ENCODE results near the gene ARL3. TPM values are rescaled to one million over a fixed set of nuclear protein-coding genes. Genes with fewer than 3 reads are reported as not detected.
A peak's percentile ranks its signal among the peaks of the same experiment; 100 is the strongest.
"Not testable (repeated sequence)": the region's sequence is repeated elsewhere in the genome, so short reads cannot be mapped to it uniquely, and the experiment has no call there.

The ARL3 gene
- 2.5 TPM for total RNA-seq

DNA sequence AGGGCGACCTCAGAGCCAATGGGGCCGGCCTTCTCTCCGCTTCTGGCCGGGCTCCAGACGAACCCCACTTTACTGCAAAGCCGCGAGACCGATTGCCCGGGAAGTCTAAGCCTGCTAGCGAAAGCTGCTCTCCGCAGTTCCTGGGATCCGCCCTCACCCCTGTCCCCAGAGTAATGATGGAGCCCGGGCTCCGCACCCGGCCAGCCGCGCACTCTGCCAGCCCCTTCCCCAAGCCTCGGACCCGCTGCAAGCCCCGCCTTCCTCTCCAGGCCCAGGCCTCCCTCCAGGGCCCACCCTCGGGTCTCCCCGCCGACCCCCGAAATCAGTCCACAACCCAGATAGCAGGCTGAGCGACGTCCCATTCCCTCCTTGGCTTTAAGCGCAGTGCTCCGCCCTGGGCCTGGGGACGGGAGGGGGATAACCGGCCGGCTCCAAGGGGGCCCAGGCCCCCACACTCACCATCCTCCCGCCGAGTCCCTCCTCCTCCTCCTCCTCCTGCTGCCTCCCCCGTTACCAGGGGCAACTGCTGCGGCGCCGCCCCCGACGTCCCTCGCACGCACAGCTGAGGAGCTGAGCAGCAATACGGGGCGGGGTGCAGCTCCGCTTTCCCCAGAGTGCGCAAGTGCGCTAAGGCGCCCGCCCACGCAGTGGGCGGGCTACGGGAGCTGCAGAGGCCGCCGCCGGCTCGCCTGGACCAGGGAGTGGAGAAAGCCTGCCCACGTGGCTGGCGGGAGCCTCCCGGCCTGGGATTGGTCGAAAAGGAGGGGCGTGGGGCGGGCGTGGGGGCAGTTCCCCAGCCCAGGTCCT is at the start of gene ARL3:
Gene ARL3, minus strand, starts transcription at position 584 of the 807 bp plus-strand sequence. Its CDS starts 122 bp downstream, at position 462.
- DNase-seq (ENCODE audit: low spot score) (peak; percentile 99), ATAC-seq (peak; percentile 89)

- DNase-seq (ENCODE audit: low spot score) (no peak), ATAC-seq (peak; percentile 9)
Measured at GRCh38 chr10:102763037-102763607, 48.9 kb upstream of the ARL3 start.

- no peak for DNase-seq (ENCODE audit: low spot score)
- peak; percentile 62 for ATAC-seq
Measured at GRCh38 chr10:102762401-102763015, 48.3 kb upstream of the ARL3 start.

DNA sequence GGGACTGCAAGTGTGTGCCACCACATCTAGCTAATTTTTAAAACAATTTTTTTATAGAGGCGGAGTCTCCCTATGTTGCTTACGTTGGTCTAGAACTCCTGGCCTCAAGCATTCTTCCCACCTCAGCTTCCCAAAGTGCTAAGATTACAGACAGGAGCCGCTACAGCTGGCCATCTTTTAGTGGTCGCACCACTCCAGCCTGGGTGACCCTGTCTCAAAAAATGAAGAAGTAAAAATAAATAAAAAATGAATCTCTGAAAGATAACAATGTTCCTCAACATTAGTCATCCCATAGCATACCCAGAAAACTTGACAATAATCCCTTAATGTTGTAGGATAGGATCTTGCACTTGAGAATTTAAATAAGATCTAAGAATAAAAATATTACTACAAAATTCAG is 47.8 kb upstream of the ARL3 start:
- DNase-seq (ENCODE audit: low spot score) = no peak
- ATAC-seq = no peak

DNA sequence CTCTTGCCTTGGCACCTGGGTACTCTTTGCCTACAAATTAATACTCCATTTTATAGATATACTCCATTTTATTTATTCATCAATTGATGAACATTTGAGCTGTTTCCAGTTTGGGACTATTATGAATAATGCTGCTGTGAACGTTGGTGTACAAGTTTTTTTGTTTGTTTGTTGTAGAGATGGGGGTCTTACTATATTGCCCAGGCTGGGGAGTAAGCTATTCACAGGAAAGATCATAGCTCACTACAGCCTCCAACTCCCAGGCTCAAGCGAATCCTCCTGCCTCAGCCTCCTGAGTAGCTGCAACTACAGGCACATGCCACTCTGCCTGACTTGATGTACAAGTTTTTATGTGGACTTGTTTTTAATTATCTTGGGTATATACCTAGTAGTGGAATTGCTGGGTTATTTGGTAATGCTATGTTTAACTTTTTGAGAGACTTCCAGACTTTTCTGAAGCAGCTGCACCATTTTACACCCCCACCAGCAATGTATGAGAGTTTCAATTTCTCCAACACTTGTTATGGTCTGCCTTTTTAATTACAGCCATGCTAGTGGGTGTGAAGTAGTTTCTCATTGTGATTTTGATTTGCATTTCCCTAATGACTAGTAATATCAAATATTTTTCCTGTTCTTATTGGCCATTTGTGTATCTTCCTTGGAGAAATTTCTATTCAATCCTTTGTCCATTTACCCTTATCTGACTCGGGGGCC is 45.5 kb upstream of the ARL3 start:
- DNase-seq (ENCODE audit: low spot score) = no peak
- ATAC-seq = no peak

GRCh38 chr10:102758933-102759262 is 44.7 kb upstream of the ARL3 start:
- DNase-seq (ENCODE audit: low spot score) = not testable (repeated sequence)

DNA sequence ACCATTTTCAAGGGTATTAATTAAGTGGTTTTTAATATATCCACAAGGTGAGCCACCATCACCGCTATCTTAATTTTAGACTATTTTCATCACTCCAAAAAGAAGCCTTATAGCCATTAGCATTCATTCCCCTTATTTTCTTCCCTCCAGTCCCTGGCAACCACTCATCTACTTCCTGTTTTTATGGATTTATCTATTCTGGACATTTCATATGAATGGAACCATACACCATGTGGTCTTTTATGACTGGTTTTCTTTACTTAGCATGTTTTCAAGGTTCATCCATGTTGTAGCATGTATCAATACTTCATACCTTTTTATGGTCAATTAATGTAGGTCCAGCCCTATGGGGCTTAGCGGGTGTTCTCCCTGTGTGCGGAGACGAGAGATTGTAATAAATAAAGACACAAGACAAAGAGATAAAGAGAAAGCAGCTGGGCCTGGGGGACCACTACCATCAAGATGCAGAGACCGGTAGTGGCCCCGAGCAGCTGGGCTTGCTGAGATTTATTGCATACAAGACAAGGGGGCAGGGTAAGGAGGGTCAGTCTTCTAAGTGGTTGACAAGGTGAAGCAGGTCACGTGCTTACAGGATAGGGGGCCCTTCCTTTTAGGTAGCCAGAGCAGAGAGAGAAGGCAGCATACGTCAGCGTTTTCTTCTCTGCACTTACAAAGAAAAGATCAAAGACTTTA is 44.2 kb upstream of the ARL3 start:
- DNase-seq (ENCODE audit: low spot score) = no peak
- no peak for ATAC-seq

More at GRCh38 chr10:102758933-102759262, 44.7 kb upstream of the ARL3 start:
- not testable (repeated sequence) for ATAC-seq

DNA sequence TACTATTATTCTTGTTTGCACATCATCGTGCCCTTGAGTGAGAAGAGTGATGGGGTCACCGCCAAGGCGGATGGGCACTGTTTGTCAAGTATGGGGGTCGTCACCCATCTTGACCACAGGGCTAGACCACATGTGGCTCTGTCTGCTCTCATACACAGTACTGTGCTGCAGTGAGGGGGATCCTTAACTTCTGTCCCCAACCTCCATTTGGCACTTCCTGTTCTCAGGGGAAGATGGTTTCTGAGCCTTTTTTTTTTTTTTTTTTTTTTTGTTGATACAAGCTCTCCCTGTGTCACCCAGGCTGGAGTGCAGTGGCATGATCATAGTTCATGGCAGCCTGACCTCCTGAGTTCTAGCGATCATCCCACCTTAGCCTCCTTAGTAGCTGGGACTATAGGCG is 43.1 kb upstream of the ARL3 start:
- peak; percentile 19 for ATAC-seq

DNA sequence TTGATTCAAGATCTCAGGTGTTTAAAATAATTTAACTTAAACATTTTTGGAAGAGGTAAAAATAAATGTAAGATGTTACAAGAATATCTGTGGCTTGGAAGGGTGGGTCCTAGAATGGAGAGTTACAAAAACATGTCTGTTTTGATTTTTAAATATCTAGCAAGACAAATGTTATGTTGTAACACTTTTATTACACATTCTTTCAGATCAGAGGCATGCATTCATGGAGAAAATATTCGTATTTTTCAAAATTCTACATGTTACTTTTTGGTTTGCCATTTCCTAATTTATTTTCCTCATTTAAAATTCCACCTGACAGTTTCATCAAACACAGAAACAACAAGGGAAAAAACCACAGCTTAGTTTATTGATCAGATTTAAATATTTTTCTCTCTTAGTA is 39.5 kb upstream of the ARL3 start:
- DNase-seq (ENCODE audit: low spot score) (no peak), ATAC-seq (no peak)

More for the DNA sequence above, 43.1 kb upstream of the ARL3 start:
- DNase-seq (ENCODE audit: low spot score) = no peak

GRCh38 chr10:102752934-102753664 is 38.9 kb upstream of the ARL3 start:
- ATAC-seq (peak; percentile 95), DNase-seq (ENCODE audit: low spot score) (no peak)

DNA sequence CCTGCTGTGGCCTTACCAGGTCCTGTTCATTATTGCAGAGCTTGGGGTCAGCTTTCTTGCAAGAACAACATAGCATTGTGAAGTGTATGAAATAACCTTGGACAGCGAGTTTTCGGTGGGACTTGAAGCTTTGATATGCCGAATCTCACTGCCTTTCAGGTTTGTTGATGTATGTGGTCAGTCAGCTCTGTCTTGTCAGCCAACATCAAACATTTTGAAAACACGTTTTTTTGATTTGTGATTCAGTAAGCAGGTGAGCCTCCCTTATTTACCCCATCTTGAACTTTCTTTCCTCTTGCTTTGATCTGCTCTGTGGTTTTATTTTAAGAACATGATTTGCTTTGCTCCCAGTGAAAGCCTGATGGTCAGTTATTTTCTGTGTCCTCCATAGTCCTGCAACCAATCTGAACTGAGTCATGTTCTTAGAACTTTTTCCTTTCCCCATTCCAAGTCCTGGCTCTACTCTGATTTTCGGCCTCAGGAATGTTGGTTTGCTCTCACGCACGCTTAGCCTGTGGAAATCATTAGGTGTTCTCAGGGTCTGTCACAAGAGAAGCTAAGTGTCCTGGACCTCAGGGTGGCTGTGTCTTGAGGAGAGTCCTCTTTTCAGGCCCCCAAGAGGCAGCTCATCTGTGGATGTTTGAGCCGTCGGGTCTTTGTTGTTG is 38.2 kb upstream of the ARL3 start:
- DNase-seq (ENCODE audit: low spot score) = no peak
- no peak for ATAC-seq

DNA sequence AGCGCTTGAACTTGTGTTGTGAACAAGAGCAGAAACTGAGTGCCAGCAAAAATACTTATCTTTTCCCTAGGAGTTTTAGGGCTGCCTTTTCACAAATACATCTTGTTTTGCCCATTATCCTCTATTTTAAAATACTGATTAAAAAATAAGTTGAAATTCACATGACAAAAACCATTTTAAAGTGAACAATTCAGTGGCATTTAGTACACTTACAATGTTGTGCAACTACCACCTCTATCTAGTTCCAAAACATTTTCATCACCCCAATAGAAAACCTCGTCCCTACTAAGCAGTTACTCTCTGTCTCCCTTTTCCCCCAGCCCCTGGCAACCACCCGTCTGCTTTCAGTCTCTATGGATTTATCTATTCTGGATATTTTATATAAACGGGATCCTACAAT is 31.0 kb upstream of the ARL3 start:
- DNase-seq (ENCODE audit: low spot score) (no peak), ATAC-seq (no peak)

DNA sequence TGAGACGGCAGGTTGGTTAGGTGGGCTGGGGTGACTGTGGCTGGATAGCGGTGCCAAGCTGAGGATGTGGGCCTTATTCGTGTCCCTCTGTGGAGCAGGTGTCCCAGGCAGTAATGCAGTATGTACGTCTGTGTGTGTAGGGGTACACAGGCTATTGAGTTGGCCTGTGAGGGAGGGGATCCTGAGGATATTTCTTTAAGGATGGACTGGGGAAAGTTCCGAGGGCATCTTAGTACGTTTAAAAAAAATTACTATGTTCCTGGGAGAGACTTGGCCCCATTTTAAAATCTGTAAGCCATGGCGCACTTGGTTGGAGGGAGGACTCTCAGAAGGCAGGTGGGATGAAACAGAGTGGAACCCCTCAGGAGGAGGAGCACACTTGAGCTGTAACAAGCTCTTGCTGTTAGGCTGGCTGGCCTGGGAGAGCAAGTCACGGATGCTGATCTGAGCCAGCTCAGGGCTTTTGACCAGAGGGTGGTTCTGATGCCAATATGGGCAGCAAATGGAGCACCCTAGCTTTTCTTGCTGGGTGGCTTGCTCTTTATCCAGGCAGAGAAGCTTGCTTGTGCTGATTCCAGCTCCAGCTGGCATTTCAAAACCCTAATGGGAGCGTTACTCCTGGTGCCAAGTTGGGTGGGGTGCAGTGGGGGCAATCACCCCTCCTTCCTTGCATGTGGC is 30.3 kb upstream of the ARL3 start:
- peak; percentile 33 for ATAC-seq
- DNase-seq (ENCODE audit: low spot score) = peak; percentile 57

DNA sequence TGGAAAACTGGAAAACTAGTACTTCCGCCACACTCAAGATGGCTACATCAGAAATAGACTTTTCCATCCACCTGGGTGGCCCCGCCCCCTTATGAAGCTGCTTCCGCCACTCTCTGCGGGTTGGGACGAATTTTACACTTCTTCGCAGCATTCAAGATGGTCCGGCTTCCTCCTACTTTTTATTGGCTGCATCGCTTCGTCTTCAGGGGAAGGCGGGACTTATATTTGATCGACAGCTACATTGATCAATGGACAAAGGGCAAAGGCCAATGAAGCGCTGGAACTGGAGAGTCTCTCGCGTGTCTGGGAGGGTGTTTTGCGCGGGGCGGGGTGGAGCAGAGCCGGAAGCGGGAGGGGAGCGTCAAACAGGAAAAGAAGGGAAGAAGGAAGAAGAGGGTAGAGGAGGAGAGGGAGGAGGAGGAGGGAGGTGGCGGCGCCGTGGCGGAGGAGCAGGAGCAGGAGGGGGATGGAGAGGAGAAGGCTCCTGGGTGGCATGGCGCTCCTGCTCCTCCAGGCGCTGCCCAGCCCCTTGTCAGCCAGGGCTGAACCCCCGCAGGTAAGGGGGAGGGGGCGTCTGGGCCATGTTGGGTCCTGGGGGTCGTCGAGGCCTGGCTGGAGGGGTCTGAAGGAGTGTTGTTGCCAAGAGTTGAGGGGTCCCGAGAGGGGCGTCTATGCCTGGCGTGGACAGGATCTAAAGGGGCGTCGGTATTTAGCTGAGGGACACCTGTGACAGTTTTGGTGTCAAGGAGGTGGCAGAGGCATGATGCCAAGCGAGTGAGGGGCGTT is 29.6 kb upstream of the ARL3 start, which contains the start of gene WBP1L:
Gene WBP1L, plus strand, starts transcription at position 361 of the 786 bp plus-strand sequence. Its CDS starts 106 bp downstream, at position 467.
- ATAC-seq = peak; percentile 93
- peak; percentile 96 for DNase-seq (ENCODE audit: low spot score)

GRCh38 chr10:102743078-102743587 is 28.9 kb upstream of the ARL3 start:
- ATAC-seq = no peak
- no peak for DNase-seq (ENCODE audit: low spot score)

GRCh38 chr10:102742313-102742712 is 28.1 kb upstream of the ARL3 start:
- ATAC-seq; DNase-seq (ENCODE audit: low spot score): not testable (repeated sequence)

DNA sequence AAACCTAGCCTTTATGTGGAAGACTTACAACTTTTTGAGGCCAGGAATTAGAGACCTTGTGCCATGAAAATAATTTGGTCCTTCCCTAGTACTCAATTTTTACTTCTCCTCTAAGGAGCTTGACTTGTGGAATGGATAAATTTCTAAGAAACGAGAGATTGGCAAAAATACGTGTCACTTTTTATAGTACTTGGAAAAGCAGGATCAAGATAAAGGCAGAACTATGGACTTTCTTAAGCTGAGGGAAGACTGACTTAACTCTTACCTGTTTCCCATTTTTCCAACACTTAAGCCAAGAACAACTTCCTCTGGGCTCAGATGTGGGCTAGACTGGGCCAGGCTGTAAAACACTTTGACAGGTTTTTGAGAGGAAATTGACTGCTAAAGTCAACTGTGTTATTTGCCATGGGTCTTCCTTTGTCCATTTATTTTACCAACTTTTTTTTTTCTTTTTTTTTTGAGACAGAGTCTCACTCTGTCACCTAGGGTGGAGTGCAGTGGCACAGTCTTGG is 27.6 kb upstream of the ARL3 start:
- ATAC-seq (no peak), DNase-seq (ENCODE audit: low spot score) (no peak)

- ATAC-seq = no peak
- DNase-seq (ENCODE audit: low spot score) = no peak
Measured at GRCh38 chr10:102740229-102740628, 26.0 kb upstream of the ARL3 start.
